Spleen (tissue), 7 donors: ENCODE measurements around the gene MTMR10.
A peak's percentile ranks its signal among the peaks of the same experiment; 100 is the strongest.

Experiments
- POLR2AphosphoS5 ChIP-seq, 3 donors: sonication (generic); formaldehyde crosslinking; IDR thresholded peaks; one replicate each; pipeline ENCODE4 v1.5.1; 2017; ENCODE audit warnings: antibody characterized with exemption in 3 of 3
- TF ChIP-seq, protein P1 (sequence below), 11 experiments: fragments of 200-600 bp in 7 of 11; fragments of 450-650 bp in 4 of 11; sonication (generic) in 4 of 11; IDR thresholded peaks in 8 of 11; conservative IDR thresholded peaks in 3 of 11; 1 replicate in 7 of 11; 2 replicates in 4 of 11; pipeline versions ENCODE4 v1.4.0 to v1.8.0; 2016 to 2021; ENCODE audit warnings: antibody characterized with exemption in 11 of 11, inconsistent platforms in 4 of 11, mild to moderate bottlenecking in 1 of 11
- donor health status: DM: no; HTN: no; CAD: no; lungs with moderate emphysema.
- donor health status: DM: no; HTN: no; CAD: no.
- donor health status: DM: no; HTN: no; CAD: no.

DNA sequence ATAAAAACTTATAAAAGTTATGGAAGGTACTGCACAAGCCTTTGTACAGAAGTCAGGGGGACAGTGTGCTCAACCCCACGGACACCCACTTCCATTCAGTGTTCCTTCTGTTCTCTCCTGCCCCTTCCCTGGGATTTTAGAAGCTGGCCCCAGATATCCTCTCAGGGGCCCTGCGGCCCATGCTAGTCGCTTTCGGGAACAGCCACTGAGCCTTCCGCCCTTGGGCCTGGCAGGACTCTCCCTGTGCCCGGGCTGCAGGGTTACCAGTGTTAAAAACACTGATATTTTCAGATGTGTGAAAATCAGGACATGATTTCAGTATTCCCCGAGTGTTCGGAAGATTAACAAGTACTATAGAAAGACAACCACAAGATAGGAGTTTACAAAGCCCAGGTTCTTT is 65.3 kb downstream of the MTMR10 start:
- TF ChIP-seq POLR2AphosphoS5 (IDR thresholded peaks at IDR 0.05) = peak in 1 of 3 donors; percentile 2
- TF ChIP-seq, protein P1, sequence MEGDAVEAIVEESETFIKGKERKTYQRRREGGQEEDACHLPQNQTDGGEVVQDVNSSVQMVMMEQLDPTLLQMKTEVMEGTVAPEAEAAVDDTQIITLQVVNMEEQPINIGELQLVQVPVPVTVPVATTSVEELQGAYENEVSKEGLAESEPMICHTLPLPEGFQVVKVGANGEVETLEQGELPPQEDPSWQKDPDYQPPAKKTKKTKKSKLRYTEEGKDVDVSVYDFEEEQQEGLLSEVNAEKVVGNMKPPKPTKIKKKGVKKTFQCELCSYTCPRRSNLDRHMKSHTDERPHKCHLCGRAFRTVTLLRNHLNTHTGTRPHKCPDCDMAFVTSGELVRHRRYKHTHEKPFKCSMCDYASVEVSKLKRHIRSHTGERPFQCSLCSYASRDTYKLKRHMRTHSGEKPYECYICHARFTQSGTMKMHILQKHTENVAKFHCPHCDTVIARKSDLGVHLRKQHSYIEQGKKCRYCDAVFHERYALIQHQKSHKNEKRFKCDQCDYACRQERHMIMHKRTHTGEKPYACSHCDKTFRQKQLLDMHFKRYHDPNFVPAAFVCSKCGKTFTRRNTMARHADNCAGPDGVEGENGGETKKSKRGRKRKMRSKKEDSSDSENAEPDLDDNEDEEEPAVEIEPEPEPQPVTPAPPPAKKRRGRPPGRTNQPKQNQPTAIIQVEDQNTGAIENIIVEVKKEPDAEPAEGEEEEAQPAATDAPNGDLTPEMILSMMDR (IDR thresholded peaks at IDR 0.05 in 8 of 11, conservative IDR thresholded peaks at IDR 0.05 in 3 of 11) = no peak
